ENCODE measurements around the gene HSPD1.

The HSPD1 gene

GRCh38 chr2:197499594-197500502 is at the start of gene HSPD1, which contains the start of gene HSPE1:
Gene HSPD1, minus strand, starts transcription at chr2:197499840. Its CDS starts 992 bp downstream, at chr2:197498848.
Gene HSPE1, plus strand, starts transcription at chr2:197500379. Its CDS starts 58 bp downstream, at chr2:197500437.
- peak; percentile 98 for DNase-seq

GRCh38 chr2:197548582-197548981 is 48.9 kb upstream of the HSPD1 start:
- no peak for DNase-seq

- no peak for DNase-seq
Observed at GRCh38 chr2:197547163-197547900, 47.7 kb upstream of the HSPD1 start.

- no peak for DNase-seq
Observed at GRCh38 chr2:197543206-197543605, 43.6 kb upstream of the HSPD1 start.

- no peak for DNase-seq
Observed at GRCh38 chr2:197539734-197540133, 40.1 kb upstream of the HSPD1 start.

- DNase-seq: no peak
Observed at GRCh38 chr2:197538412-197538811, 38.8 kb upstream of the HSPD1 start.

- no peak for DNase-seq
Observed at GRCh38 chr2:197517150-197517549, 17.5 kb upstream of the HSPD1 start.

- no peak for DNase-seq
Observed at GRCh38 chr2:197516393-197516761, 16.7 kb upstream of the HSPD1 start.

- DNase-seq: peak; percentile 92
Observed at GRCh38 chr2:197515739-197516392, 16.2 kb upstream of the HSPD1 start, which contains the start of gene MOB4. Gene MOB4, plus strand, starts transcription at chr2:197516066. Its CDS starts 21 bp downstream, at chr2:197516087.

- DNase-seq: no peak
Observed at GRCh38 chr2:197515315-197515738, 15.7 kb upstream of the HSPD1 start.

- no peak for DNase-seq
Observed at GRCh38 chr2:197514754-197515153, 15.1 kb upstream of the HSPD1 start.

- DNase-seq: no peak
Observed at GRCh38 chr2:197513915-197514314, 14.3 kb upstream of the HSPD1 start.

GRCh38 chr2:197506658-197507057 is 7.0 kb upstream of the HSPD1 start:
- no peak for DNase-seq

GRCh38 chr2:197504512-197504911 is 4.9 kb upstream of the HSPD1 start:
- no peak for DNase-seq

GRCh38 chr2:197504000-197504399 is 4.4 kb upstream of the HSPD1 start:
- DNase-seq: no peak

- no peak for DNase-seq
Observed at GRCh38 chr2:197502685-197503084, 3.0 kb upstream of the HSPD1 start.

- no peak for DNase-seq
Observed at GRCh38 chr2:197502201-197502600, 2.6 kb upstream of the HSPD1 start.

- DNase-seq: no peak
Observed at GRCh38 chr2:197500503-197501131, 977 bp upstream of the HSPD1 start.

GRCh38 chr2:197498937-197499593 is 575 bp downstream of the HSPD1 start:
- peak; percentile 54 for DNase-seq

GRCh38 chr2:197498235-197498936 is 1.3 kb downstream of the HSPD1 start:
- no peak for DNase-seq

GRCh38 chr2:197497326-197497725 is 2.3 kb downstream of the HSPD1 start:
- DNase-seq: no peak

GRCh38 chr2:197496695-197497094 is 2.9 kb downstream of the HSPD1 start:
- DNase-seq: no peak

Measured in activated naive CD4-positive, alpha-beta T cell treated with anti-CD3 and anti-CD28 coated beads, Interleukin-2, amount 50 U/mL, for 16 hours (primary cell).